HCT116 (cell line): ENCODE measurements around the gene CCDC87. TPM values are rescaled to one million over a fixed set of nuclear protein-coding genes. Genes with fewer than 3 reads are reported as not detected.

Source experiments
- ATAC-seq: fragments of 200-7000 bp; cut with Tn5 transposase; 2 replicates; pipeline ENCODE4 v1.9.1; 2020; ENCODE audit warnings: mild to moderate bottlenecking, moderate library complexity
- BruUV-seq: library from RNA; stranded (reverse); fragments of 400-500 nt; replicated peaks from 2 replicates; lab custom pipeline; 2021; lab: Mats Ljungman, UMichigan
- CTCF ChIA-PET: fragments of 300-600 bp; sonication (Branson Sonifier 250); formaldehyde crosslinking; loops from one replicate; lab custom pipeline; 2021; ENCODE audit warnings: antibody characterized with exemption; lab: Charles Lee
- POLR2A ChIA-PET: fragments of 300-600, 350-600 bp; sonication (Branson Sonifier 250); formaldehyde crosslinking; loops from one replicate; lab custom pipeline; 2021; ENCODE audit warnings: antibody characterized with exemption; lab: Charles Lee
- RAD21 ChIA-PET, 2 experiments: fragments of 300-600 bp; sonication (Branson Sonifier 250); formaldehyde crosslinking; loops; one replicate each; lab custom pipeline; 2023; ENCODE audit warnings: low total read pairs in 2 of 2; ENCODE audit not compliant: uncharacterized antibody in 2 of 2, unreplicated experiment in 2 of 2, low non-redundant PET in 1 of 2; lab: Charles Lee
- DNase-seq: peaks from one replicate; pipeline ENCODE4 v3.0.0-alpha.2; 2010; ENCODE audit warnings: low read depth, low spot score
- H2AFZ ChIP-seq: fragments of 200-600 bp; shearing (Covaris generic), sonication (generic); 2 replicates; pipeline ENCODE4 v1.6.1; 2017; ENCODE audit warnings: low read depth, mixed run types, mixed read lengths, antibody characterized with exemption, low read length; ENCODE audit not compliant: poor library complexity, severe bottlenecking
- H3K27ac ChIP-seq: 2 replicates; pipeline ENCODE4 v1.5.1; 2012; ENCODE audit warnings: low read depth, low read length
- H3K27me3 ChIP-seq: fragments of 200-600 bp; sonication (generic); 2 replicates; pipeline ENCODE4 v1.6.1; 2016; ENCODE audit warnings: mixed run types, low read length, mixed read lengths; ENCODE audit not compliant: insufficient read depth
- H3K36me3 ChIP-seq, 2 experiments: fragments of 200-500 bp in 1 of 2; fragments of 200-600 bp in 1 of 2; sonication (Bioruptor generic) in 1 of 2; sonication (generic) in 1 of 2; 2 replicates each; pipeline versions ENCODE4 v1.5.1 to v1.6.1; 2014 to 2016; ENCODE audit warnings: low read length in 2 of 2, inconsistent platforms in 1 of 2, mixed read lengths in 1 of 2, mixed run types in 1 of 2; ENCODE audit not compliant: insufficient read depth in 2 of 2, control insufficient read depth in 1 of 2
- H3K4me1 ChIP-seq, 2 experiments: fragments of 200-600 bp in 1 of 2; sonication (generic) in 1 of 2; 2 replicates each; pipeline versions ENCODE4 v1.5.1 to v1.6.1; 2012 to 2017; ENCODE audit warnings: low read length in 2 of 2, inconsistent platforms in 1 of 2, mild to moderate bottlenecking in 1 of 2, mixed read lengths in 1 of 2, mixed run types in 1 of 2, moderate library complexity in 1 of 2; ENCODE audit not compliant: insufficient read depth in 2 of 2, control insufficient read depth in 1 of 2
- H3K4me2 ChIP-seq: fragments of 200-600 bp; sonication (generic); 2 replicates; pipeline ENCODE4 v1.6.1; 2017; ENCODE audit warnings: mixed run types, low read length, mixed read lengths
- H3K4me3 ChIP-seq, 2 experiments: fragments of 200-600 bp in 1 of 2; sonication (generic) in 1 of 2; replicated peaks in 1 of 2; 2 replicates each; pipeline ENCODE4 v1.5.1; 2011 to 2016; ENCODE audit warnings: low read length in 2 of 2, control low read depth in 1 of 2, low read depth in 1 of 2, mild to moderate bottlenecking in 1 of 2, mixed read lengths in 1 of 2, mixed run types in 1 of 2
- H3K79me2 ChIP-seq: fragments of 200-600 bp; sonication (generic); 2 replicates; pipeline ENCODE4 v1.6.1; 2017; ENCODE audit warnings: mild to moderate bottlenecking, mixed run types, low read length, moderate library complexity, mixed read lengths; ENCODE audit not compliant: insufficient read depth
- H3K9ac ChIP-seq: fragments of 200-600 bp; sonication (generic); 2 replicates; pipeline ENCODE4 v1.6.1; 2016; ENCODE audit warnings: low read length, mixed read lengths
- H3K9me2 ChIP-seq: fragments of 200-600 bp; sonication (generic), shearing (Covaris generic); 2 replicates; pipeline ENCODE4 v1.6.1; 2017; ENCODE audit warnings: mixed run types, mild to moderate bottlenecking, moderate library complexity; ENCODE audit not compliant: insufficient read depth
- H3K9me3 ChIP-seq, 2 experiments: fragments of 200-500 bp in 1 of 2; fragments of 200-600 bp in 1 of 2; sonication (Bioruptor generic) in 1 of 2; sonication (generic) in 1 of 2; 2 replicates each; pipeline ENCODE4 v1.6.1; 2014 to 2017; ENCODE audit warnings: low read length in 2 of 2, mixed read lengths in 2 of 2, inconsistent platforms in 1 of 2, low read depth in 1 of 2, mild to moderate bottlenecking in 1 of 2, mixed run types in 1 of 2, moderate library complexity in 1 of 2; ENCODE audit not compliant: control insufficient read depth in 1 of 2, insufficient read depth in 1 of 2
- H4K20me1 ChIP-seq: fragments of 200-600 bp; sonication (generic), shearing (Covaris generic); 2 replicates; pipeline ENCODE4 v1.6.1; 2017; ENCODE audit warnings: mixed run types, mild to moderate bottlenecking, moderate library complexity; ENCODE audit not compliant: insufficient read depth
- CBX3 ChIP-seq: IDR thresholded peaks from 2 replicates; pipeline ENCODE4 v1.6.1; 2012; ENCODE audit warnings: low read depth
- CEBPB ChIP-seq: IDR thresholded peaks from 2 replicates; pipeline ENCODE4 v1.6.1; 2012; ENCODE audit warnings: low read depth
- EGR1 ChIP-seq: IDR thresholded peaks from 2 replicates; pipeline ENCODE4 v1.6.1; 2012; ENCODE audit warnings: low read depth
- ELF1 ChIP-seq: IDR thresholded peaks from 2 replicates; pipeline ENCODE4 v1.6.1; 2012; ENCODE audit warnings: low read depth, borderline replicate concordance
- FOSL1 ChIP-seq: IDR thresholded peaks from 2 replicates; pipeline ENCODE4 v1.6.1; 2012; ENCODE audit warnings: low read depth
- JUND ChIP-seq: IDR thresholded peaks from 2 replicates; pipeline ENCODE4 v1.6.1; 2012
- SIN3A ChIP-seq: IDR thresholded peaks from 2 replicates; pipeline ENCODE4 v1.6.1; 2012; ENCODE audit warnings: low read depth
- SRF ChIP-seq: IDR thresholded peaks from 2 replicates; pipeline ENCODE4 v1.6.1; 2012; ENCODE audit warnings: low read depth
- TCF7L2 ChIP-seq: IDR thresholded peaks from 2 replicates; pipeline ENCODE4 v1.7.0; 2011; ENCODE audit warnings: borderline replicate concordance, inconsistent platforms; ENCODE audit not compliant: insufficient read depth, insufficient read length; ENCODE audit errors: extremely low read depth
- ZNF274 ChIP-seq: fragments of 200-500 bp; sonication (Bioruptor generic); IDR thresholded peaks from 2 replicates; pipeline ENCODE4 v1.6.1; 2014; ENCODE audit warnings: mild to moderate bottlenecking, low read depth, low read length, inconsistent platforms
- intact Hi-C: fragments of 100-400 bp; cut with micrococcal nuclease; formaldehyde crosslinking; loops from 2 replicates; pipeline ENCODE4 v1.10.0; 2022
- total RNA-seq: library from RNA; stranded (reverse); gene quantifications from one replicate; pipeline ENCODE4 v1.2.1, GENCODE V29; 2021; ENCODE audit not compliant: unreplicated experiment
- TF ChIP-seq, protein P1 (sequence below): IDR thresholded peaks from 2 replicates; pipeline ENCODE4 v1.6.1; 2012

The CCDC87 gene
- total RNA-seq, 1 experiment from 2014 or later, result 0.39 TPM

DNA sequence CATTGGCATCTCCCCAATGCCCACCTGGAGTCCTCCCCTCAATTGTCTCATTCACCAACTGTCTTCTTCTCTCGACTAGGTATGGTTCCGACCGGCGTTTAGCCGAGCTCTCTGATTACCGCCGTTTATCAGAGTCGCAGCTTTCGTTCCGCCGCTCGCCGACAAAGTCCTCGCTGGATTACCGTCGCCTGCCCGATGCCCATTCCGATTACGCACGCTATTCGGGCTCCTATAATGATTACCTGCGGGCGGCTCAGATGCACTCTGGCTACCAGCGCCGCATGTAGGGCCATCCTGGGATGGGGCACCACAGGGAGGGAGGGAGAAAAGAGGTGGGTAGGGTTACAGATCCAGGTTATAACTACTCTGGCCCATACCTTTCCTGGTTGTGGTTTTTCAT, 33.5 kb upstream of the CCDC87 start:
- ATAC-seq (no peak), DNase-seq (no peak)
- no peak for TF ChIP-seq CBX3
- no peak overlapping the region for H3K9ac ChIP-seq
- peaks cover 100% of the 10 kb centered on the region for H3K79me2 ChIP-seq
- H3K4me2 ChIP-seq, result no peak overlapping the region
- H3K27ac ChIP-seq, result no peak overlapping the region
- H3K9me2 ChIP-seq, result no peaks in the 10 kb centered on the region
- no peaks in the 10 kb centered on the region for H3K4me1 ChIP-seq
- no peaks in the 10 kb centered on the region for H3K27me3 ChIP-seq
- H3K9me3 ChIP-seq, result no peaks in the 10 kb centered on the region
- peaks cover 70 to 88% of the 10 kb centered on the region in 2 experiments for H3K36me3 ChIP-seq
- intact Hi-C loops, result no loop called here
- no TSS peak for BruUV-seq
- H2AFZ ChIP-seq, result no peak overlapping the region
- H3K4me3 ChIP-seq, result no peak overlapping the region
- ChIA-PET CTCF (no interaction called here), RAD21 (no interaction called here), POLR2A (interaction anchor here (1.6 kb wide), 1 partner anchor 10 kb away, joined by 7 read pairs; the partner anchor contains the start of gene RBM14)
- H4K20me1 ChIP-seq, result peaks cover 44% of the 10 kb centered on the region; the same call in 1 of the 2 replicates

DNA sequence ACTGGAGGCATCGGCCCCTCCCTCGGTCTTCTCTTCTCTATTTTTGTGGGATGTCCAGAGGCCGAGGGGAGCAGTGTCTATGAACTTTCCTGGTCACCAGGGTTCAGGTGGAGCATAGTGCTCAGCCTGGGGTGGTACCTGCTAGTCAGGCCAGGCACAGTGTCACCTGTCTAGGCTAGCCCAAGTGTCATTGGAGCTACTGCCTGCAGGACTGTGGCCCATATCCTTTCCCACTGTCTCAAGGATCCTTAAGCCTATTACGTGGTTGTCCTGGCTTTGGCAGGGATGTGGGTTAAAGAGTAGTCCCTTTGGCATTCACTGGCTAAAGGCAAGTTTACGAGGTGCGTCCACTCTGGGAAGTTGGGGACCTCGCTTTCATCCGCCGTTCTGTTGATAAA, 32.9 kb upstream of the CCDC87 start:
- BruUV-seq, result no TSS peak
- Histone ChIP-seq H3K4me1 (no peaks in the 10 kb centered on the region), H4K20me1 (peaks cover 50% of the 10 kb centered on the region; the same call in 1 of the 2 replicates), H3K9me2 (no peaks in the 10 kb centered on the region), H3K36me3 (peaks cover 72 to 90% of the 10 kb centered on the region in 2 experiments), H3K4me2 (no peak overlapping the region), H3K79me2 (peaks cover 100% of the 10 kb centered on the region), H3K27me3 (no peaks in the 10 kb centered on the region), H2AFZ (no peak overlapping the region), H3K27ac (no peak overlapping the region), H3K4me3 (no peak overlapping the region), H3K9ac (no peak overlapping the region), H3K9me3 (no peaks in the 10 kb centered on the region)
- peak; percentile 27; the same call in 1 of the 2 replicates for ATAC-seq
- CTCF ChIA-PET, result no interaction called here
- RAD21 ChIA-PET, result no interaction called here
- TF ChIP-seq, protein P1, sequence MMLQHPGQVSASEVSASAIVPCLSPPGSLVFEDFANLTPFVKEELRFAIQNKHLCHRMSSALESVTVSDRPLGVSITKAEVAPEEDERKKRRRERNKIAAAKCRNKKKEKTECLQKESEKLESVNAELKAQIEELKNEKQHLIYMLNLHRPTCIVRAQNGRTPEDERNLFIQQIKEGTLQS, result no peak
- TF ChIP-seq ZNF274 (no peak), FOSL1 (no peak), ELF1 (no peak), SRF (no peak), TCF7L2 (no peak), SIN3A (no peak), CEBPB (no peak), EGR1 (no peak), JUND (no peak)
- no peak for DNase-seq
- intact Hi-C loops, result no loop called here
- POLR2A ChIA-PET, result no interaction called here
